Kidney tubule cell (primary cell): ENCODE results near the gene OR4K13.

Source experiments
- DNase-seq: peaks from one replicate; pipeline ENCODE4 v3.0.0-alpha.2; 2018; ENCODE audit warnings: low spot score

OR4K13 gene

GRCh38 chr14:20035938-20036337 is at the start of gene OR4K13:
OR4K13 (minus strand) TSS chr14:20036038; CDS start chr14:20034758, 1,280 bp downstream.
- DNase-seq: no peak

- no peak for DNase-seq
Observed at GRCh38 chr14:20059745-20060144, 23.9 kb upstream of the OR4K13 start, which contains the start of gene OR4L1. OR4L1 (plus strand) TSS chr14:20060045; CDS start chr14:20060045, 0 bp downstream.

- no peak for DNase-seq
Observed at GRCh38 chr14:20048202-20048601, 12.4 kb upstream of the OR4K13 start.

- no peak for DNase-seq
Observed at GRCh38 chr14:20044243-20044642, 8.4 kb upstream of the OR4K13 start.

GRCh38 chr14:20035449-20035848 is 389 bp downstream of the OR4K13 start:
- no peak for DNase-seq

- DNase-seq: no peak
Observed at GRCh38 chr14:20031058-20031457, 4.8 kb downstream of the OR4K13 start.

GRCh38 chr14:20019257-20019865 is 16.5 kb downstream of the OR4K13 start, which contains the start of gene OR4K14:
OR4K14 (minus strand) TSS chr14:20019307; CDS start chr14:20015193, 4,114 bp downstream.
- no peak for DNase-seq

- DNase-seq: no peak
Observed at GRCh38 chr14:20008156-20008555, 27.7 kb downstream of the OR4K13 start.

- no peak for DNase-seq
Observed at GRCh38 chr14:20002319-20002718, 33.5 kb downstream of the OR4K13 start.

- DNase-seq: no peak
Observed at GRCh38 chr14:20001863-20002262, 34.0 kb downstream of the OR4K13 start, which contains the start of gene OR4Q2. OR4Q2 (plus strand) TSS chr14:20002163.

GRCh38 chr14:19993438-19993837 is 42.4 kb downstream of the OR4K13 start:
- DNase-seq: no peak
